ENCODE data around the gene PLLP. TPM values are rescaled to one million over a fixed set of nuclear protein-coding genes. Genes with fewer than 3 reads are reported as not detected.
"Not testable (repeated sequence)": the region's sequence is repeated elsewhere in the genome, so short reads cannot be mapped to it uniquely, and the experiment has no call there.

PLLP gene
- total RNA-seq, 1 experiment from 2014 or later: 0.72 TPM

DNA sequence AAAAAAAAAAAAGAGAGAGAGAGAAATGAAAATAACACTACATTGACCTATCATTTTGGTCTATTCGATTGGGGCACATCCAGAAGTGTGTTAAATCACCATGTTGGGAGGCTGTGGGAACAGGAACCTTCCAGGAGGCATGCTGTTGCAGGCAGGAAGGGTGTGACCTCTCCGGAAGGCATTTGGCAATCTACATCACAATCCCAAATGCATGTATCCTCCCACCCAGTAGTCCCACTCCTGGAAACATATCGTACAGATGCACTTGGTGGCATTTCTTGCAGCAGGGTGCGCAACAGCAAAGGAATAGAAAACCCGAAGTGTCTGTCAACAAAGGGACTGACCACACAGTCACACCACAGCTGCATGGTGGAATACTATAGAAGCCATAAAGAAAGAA is 7.9 kb downstream of the PLLP start:
- POLR2A ChIA-PET: no interaction called here
- no peaks in the 10 kb centered on the region for H3K36me3 ChIP-seq (ENCODE audit: control insufficient read depth, insufficient read depth, low read length)
- no peaks in the 10 kb centered on the region for H3K4me1 ChIP-seq (ENCODE audit: control insufficient read depth, insufficient read depth, low read length)
- no peaks in the 10 kb centered on the region for H3K9me3 ChIP-seq (ENCODE audit: control insufficient read depth, insufficient read depth, low read depth, low read length)
- DNase-seq (ENCODE audit: low read depth, low spot score) (no peak), ATAC-seq (no peak)
- in situ Hi-C loops (cut with HindIII; ENCODE audit: low pct_unique_long_range_greater_than_20kb, low sequenced_read_pairs) (no loop called here), intact Hi-C loops (cut with micrococcal nuclease; ENCODE audit: unreplicated experiment) (no loop called here)
- BruUV-seq (replicated peaks): no TSS peak
- CTCF ChIA-PET: no interaction called here
- H3K27ac ChIP-seq (ENCODE audit: low read length): no peak overlapping the region
- H3K27me3 ChIP-seq (ENCODE audit: control insufficient read depth, insufficient read depth, low read length): no peaks in the 10 kb centered on the region
- H3K4me3 ChIP-seq (ENCODE audit: low read depth in 2 of 2, low read length in 2 of 2): no peak overlapping the region
- TF ChIP-seq, protein P1, sequence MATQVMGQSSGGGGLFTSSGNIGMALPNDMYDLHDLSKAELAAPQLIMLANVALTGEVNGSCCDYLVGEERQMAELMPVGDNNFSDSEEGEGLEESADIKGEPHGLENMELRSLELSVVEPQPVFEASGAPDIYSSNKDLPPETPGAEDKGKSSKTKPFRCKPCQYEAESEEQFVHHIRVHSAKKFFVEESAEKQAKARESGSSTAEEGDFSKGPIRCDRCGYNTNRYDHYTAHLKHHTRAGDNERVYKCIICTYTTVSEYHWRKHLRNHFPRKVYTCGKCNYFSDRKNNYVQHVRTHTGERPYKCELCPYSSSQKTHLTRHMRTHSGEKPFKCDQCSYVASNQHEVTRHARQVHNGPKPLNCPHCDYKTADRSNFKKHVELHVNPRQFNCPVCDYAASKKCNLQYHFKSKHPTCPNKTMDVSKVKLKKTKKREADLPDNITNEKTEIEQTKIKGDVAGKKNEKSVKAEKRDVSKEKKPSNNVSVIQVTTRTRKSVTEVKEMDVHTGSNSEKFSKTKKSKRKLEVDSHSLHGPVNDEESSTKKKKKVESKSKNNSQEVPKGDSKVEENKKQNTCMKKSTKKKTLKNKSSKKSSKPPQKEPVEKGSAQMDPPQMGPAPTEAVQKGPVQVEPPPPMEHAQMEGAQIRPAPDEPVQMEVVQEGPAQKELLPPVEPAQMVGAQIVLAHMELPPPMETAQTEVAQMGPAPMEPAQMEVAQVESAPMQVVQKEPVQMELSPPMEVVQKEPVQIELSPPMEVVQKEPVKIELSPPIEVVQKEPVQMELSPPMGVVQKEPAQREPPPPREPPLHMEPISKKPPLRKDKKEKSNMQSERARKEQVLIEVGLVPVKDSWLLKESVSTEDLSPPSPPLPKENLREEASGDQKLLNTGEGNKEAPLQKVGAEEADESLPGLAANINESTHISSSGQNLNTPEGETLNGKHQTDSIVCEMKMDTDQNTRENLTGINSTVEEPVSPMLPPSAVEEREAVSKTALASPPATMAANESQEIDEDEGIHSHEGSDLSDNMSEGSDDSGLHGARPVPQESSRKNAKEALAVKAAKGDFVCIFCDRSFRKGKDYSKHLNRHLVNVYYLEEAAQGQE (IDR thresholded peaks at IDR 0.05; ENCODE audit: insufficient read depth in 1 of 2, low read depth in 2 of 2, low read length in 1 of 2): no peak
- TF ChIP-seq TCF7L2 (IDR thresholded peaks at IDR 0.05; ENCODE audit: low read depth, low read length) (no peak), SIN3A (IDR thresholded peaks at IDR 0.05; ENCODE audit: borderline replicate concordance, insufficient read depth, low read depth, low read length) (no peak), POLR2AphosphoS5 (IDR thresholded peaks at IDR 0.05; ENCODE audit: low read depth, low read length) (no peak)
- TF ChIP-seq, protein P2, sequence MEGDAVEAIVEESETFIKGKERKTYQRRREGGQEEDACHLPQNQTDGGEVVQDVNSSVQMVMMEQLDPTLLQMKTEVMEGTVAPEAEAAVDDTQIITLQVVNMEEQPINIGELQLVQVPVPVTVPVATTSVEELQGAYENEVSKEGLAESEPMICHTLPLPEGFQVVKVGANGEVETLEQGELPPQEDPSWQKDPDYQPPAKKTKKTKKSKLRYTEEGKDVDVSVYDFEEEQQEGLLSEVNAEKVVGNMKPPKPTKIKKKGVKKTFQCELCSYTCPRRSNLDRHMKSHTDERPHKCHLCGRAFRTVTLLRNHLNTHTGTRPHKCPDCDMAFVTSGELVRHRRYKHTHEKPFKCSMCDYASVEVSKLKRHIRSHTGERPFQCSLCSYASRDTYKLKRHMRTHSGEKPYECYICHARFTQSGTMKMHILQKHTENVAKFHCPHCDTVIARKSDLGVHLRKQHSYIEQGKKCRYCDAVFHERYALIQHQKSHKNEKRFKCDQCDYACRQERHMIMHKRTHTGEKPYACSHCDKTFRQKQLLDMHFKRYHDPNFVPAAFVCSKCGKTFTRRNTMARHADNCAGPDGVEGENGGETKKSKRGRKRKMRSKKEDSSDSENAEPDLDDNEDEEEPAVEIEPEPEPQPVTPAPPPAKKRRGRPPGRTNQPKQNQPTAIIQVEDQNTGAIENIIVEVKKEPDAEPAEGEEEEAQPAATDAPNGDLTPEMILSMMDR (IDR thresholded peaks at IDR 0.05): no peak

DNA sequence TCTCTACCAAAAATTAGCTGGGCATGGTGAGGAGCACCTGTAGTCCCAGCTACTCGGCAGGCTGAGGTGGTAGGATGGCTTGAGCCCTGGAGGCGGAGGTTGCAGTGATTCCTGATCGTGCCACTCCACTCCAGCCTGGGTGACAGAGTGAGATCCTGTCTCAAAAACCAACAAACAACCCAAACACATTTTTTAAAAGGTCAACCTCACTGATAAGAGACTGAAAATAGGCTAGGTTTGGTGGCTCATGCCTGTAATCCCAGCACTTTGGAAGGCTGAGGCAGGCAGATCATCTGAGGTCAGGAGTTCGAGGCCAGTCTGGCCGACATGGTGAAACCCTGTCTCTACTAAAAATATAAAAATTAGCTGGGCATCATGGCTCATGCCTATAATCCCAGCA is 8.5 kb downstream of the PLLP start:
- H3K27ac ChIP-seq (ENCODE audit: low read length); H3K4me1 ChIP-seq (ENCODE audit: control insufficient read depth, insufficient read depth, low read length); DNase-seq (ENCODE audit: low read depth, low spot score); ATAC-seq; H3K9me3 ChIP-seq (ENCODE audit: control insufficient read depth, insufficient read depth, low read depth, low read length); H3K27me3 ChIP-seq (ENCODE audit: control insufficient read depth, insufficient read depth, low read length); H3K36me3 ChIP-seq (ENCODE audit: control insufficient read depth, insufficient read depth, low read length); POLR2A ChIA-PET; intact Hi-C loops (cut with micrococcal nuclease; ENCODE audit: unreplicated experiment); CTCF ChIA-PET; BruUV-seq (replicated peaks); H3K4me3 ChIP-seq (ENCODE audit: low read depth in 2 of 2, low read length in 2 of 2); in situ Hi-C loops (cut with HindIII; ENCODE audit: low pct_unique_long_range_greater_than_20kb, low sequenced_read_pairs): not testable (repeated sequence)

- ATAC-seq (no peak), DNase-seq (ENCODE audit: low read depth, low spot score) (no peak)
- POLR2A ChIA-PET: no interaction called here
- Histone ChIP-seq H3K27me3 (ENCODE audit: control insufficient read depth, insufficient read depth, low read length) (no peaks in the 10 kb centered on the region), H3K27ac (ENCODE audit: low read length) (no peak overlapping the region), H3K4me1 (ENCODE audit: control insufficient read depth, insufficient read depth, low read length) (no peaks in the 10 kb centered on the region), H3K4me3 (ENCODE audit: low read depth in 2 of 2, low read length in 2 of 2) (no peak overlapping the region), H3K9me3 (ENCODE audit: control insufficient read depth, insufficient read depth, low read depth, low read length) (no peaks in the 10 kb centered on the region), H3K36me3 (ENCODE audit: control insufficient read depth, insufficient read depth, low read length) (no peaks in the 10 kb centered on the region)
- intact Hi-C loops (cut with micrococcal nuclease; ENCODE audit: unreplicated experiment): no loop called here
- no TSS peak for BruUV-seq (replicated peaks)
- CTCF ChIA-PET: interaction anchor here (0.6 kb wide), 1 partner anchor 150 kb away, joined by 6 read pairs; no protein-coding TSS in a partner anchor
- TF ChIP-seq TCF7L2 (IDR thresholded peaks at IDR 0.05; ENCODE audit: low read depth, low read length) (no peak), SIN3A (IDR thresholded peaks at IDR 0.05; ENCODE audit: borderline replicate concordance, insufficient read depth, low read depth, low read length) (no peak), POLR2AphosphoS5 (IDR thresholded peaks at IDR 0.05; ENCODE audit: low read depth, low read length) (no peak)
- TF ChIP-seq, protein P2 (IDR thresholded peaks at IDR 0.05): no peak
- TF ChIP-seq, protein P1 (IDR thresholded peaks at IDR 0.05; ENCODE audit: insufficient read depth in 1 of 2, low read depth in 2 of 2, low read length in 1 of 2): no peak
- in situ Hi-C loops (cut with HindIII; ENCODE audit: low pct_unique_long_range_greater_than_20kb, low sequenced_read_pairs): no loop called here
Measured at GRCh38 chr16:57273826-57274225, 10.6 kb downstream of the PLLP start.
